H1 (cell line): Measurements from ENCODE around the gene OR51B5.

Experiments
- NRF1 ChIP-seq: IDR thresholded peaks from 2 replicates; pipeline ENCODE4 v1.6.1; 2011; ENCODE audit warnings: mild to moderate bottlenecking, low read depth, low read length, improper control_type of control experiment
- POLR2A ChIP-seq, 2 experiments: IDR thresholded peaks; 1 replicate in 1 of 2; 2 replicates in 1 of 2; pipeline ENCODE4 v1.6.1; 2011; ENCODE audit warnings: low read depth in 2 of 2, low read length in 2 of 2, mild to moderate bottlenecking in 2 of 2; ENCODE audit errors: control extremely low read depth in 1 of 2
- SIX5 ChIP-seq: IDR thresholded peaks from 2 replicates; pipeline ENCODE4 v1.6.1; 2011; ENCODE audit warnings: mild to moderate bottlenecking, low read depth, low read length
- TF ChIP-seq, protein P1 (sequence below), 3 experiments: IDR thresholded peaks; 1 replicate in 2 of 3; 2 replicates in 1 of 3; pipeline versions ENCODE4 v1.5.1 to v1.6.1; 2011; ENCODE audit warnings: low read length in 3 of 3, mild to moderate bottlenecking in 3 of 3, inconsistent platforms in 2 of 3, low read depth in 1 of 3, moderate library complexity in 1 of 3; ENCODE audit not compliant: insufficient read depth in 1 of 3; ENCODE audit errors: control extremely low read depth in 1 of 3

DNA sequence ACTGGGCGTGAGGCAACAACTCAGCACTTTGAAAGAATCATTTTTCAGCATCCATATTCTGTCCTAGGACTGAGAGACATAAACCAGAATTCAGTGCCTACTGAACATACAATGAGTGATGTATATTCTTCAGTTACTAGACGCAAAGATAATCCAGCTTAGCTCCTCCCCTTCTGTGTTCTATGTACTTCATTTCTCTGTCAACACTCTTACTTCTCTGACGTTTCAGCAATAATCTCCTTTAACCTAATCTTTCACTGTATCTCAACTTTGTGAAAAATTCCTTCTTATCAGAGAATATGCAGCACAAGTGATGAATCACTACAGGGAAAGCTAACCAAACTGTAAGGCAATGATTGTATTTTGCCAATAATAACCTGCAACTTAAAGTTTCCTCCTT, 2.5 kb upstream of the OR51B5 start:
- TF ChIP-seq, protein P1, sequence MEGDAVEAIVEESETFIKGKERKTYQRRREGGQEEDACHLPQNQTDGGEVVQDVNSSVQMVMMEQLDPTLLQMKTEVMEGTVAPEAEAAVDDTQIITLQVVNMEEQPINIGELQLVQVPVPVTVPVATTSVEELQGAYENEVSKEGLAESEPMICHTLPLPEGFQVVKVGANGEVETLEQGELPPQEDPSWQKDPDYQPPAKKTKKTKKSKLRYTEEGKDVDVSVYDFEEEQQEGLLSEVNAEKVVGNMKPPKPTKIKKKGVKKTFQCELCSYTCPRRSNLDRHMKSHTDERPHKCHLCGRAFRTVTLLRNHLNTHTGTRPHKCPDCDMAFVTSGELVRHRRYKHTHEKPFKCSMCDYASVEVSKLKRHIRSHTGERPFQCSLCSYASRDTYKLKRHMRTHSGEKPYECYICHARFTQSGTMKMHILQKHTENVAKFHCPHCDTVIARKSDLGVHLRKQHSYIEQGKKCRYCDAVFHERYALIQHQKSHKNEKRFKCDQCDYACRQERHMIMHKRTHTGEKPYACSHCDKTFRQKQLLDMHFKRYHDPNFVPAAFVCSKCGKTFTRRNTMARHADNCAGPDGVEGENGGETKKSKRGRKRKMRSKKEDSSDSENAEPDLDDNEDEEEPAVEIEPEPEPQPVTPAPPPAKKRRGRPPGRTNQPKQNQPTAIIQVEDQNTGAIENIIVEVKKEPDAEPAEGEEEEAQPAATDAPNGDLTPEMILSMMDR (IDR thresholded peaks at IDR 0.05; ENCODE audit: control extremely low read depth in 1 of 3, insufficient read depth in 1 of 3, low read depth in 1 of 3, low read length in 3 of 3): no peak
- no peak for TF ChIP-seq SIX5
- TF ChIP-seq POLR2A (IDR thresholded peaks at IDR 0.05; ENCODE audit: control extremely low read depth in 1 of 2, low read depth in 2 of 2, low read length in 2 of 2): no peak
- TF ChIP-seq NRF1: no peak
